ENCODE measurements around the gene SPTBN4. TPM values are rescaled to one million over a fixed set of nuclear protein-coding genes. Genes with fewer than 3 reads are reported as not detected.
A peak's percentile ranks its signal among the peaks of the same experiment; 100 is the strongest.

SPTBN4 gene
- total and polyA plus RNA-seq, 2 donors (not counting 1 experiment from before 2014, with no cell fraction given), result 0.03 to 0.67 TPM

DNA sequence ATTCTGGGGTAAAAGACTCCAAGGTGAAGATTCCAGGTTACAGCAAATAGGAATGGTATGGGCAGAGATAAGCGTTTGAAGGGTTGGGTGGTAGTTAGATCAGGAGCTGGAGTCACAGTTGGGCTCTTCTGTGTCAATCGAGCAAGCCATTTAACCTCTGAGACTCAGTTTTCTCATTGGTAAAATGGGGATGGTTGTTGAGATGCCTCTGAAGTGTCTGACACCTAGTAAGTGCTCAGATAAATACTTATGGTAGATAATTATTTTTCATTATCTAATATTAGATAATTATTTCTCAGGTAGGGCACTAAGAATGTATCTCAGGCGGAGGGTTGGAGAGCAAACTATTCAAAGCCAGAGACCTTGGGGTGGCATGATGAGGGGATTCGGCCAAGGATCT, 142.2 kb downstream of the SPTBN4 start:
- no peaks in the 10 kb centered on the region for H3K36me3 ChIP-seq (replicated peaks in 1 of 2; ENCODE audit: control extremely low read depth in 1 of 2, control insufficient read depth in 1 of 2, extremely low read depth in 1 of 2, insufficient read depth in 2 of 2, low read length in 1 of 2)
- H3K79me2 ChIP-seq (ENCODE audit: control insufficient read depth, insufficient read depth, low read length), result no peaks in the 10 kb centered on the region
- DNase-seq, result no peak
- WGBS (ENCODE audit: insufficient coverage), result 56% methylated on average over 2 of the region's 4 CpGs
- H3K27ac Mint-ChIP-seq, result peak overlapping the region; percentile 98
- no peaks in the 10 kb centered on the region for H3K9me3 Mint-ChIP-seq (ENCODE audit: insufficient read depth)
- peak overlapping the region; percentile 95 for H3K4me2 ChIP-seq (replicated peaks; ENCODE audit: low read depth, low read length, poor library complexity, severe bottlenecking)
- no peaks in the 10 kb centered on the region for H3K27me3 Mint-ChIP-seq
- peaks cover 0 to 25% (median 0%) of the 10 kb centered on the region in 3 donors for H3K9me3 ChIP-seq (ENCODE audit: control extremely low read depth in 1 of 3, control insufficient read depth in 2 of 3, insufficient read depth in 1 of 3, low read length in 2 of 3)
- H3K9ac ChIP-seq (ENCODE audit: low read length), result peak overlapping the region; percentile 66
- no peak for TF ChIP-seq EZH2 (IDR thresholded peaks at IDR 0.05; ENCODE audit: borderline replicate concordance, insufficient read depth, low read depth, low read length, poor library complexity, severe bottlenecking)
- TF ChIP-seq, protein P1, sequence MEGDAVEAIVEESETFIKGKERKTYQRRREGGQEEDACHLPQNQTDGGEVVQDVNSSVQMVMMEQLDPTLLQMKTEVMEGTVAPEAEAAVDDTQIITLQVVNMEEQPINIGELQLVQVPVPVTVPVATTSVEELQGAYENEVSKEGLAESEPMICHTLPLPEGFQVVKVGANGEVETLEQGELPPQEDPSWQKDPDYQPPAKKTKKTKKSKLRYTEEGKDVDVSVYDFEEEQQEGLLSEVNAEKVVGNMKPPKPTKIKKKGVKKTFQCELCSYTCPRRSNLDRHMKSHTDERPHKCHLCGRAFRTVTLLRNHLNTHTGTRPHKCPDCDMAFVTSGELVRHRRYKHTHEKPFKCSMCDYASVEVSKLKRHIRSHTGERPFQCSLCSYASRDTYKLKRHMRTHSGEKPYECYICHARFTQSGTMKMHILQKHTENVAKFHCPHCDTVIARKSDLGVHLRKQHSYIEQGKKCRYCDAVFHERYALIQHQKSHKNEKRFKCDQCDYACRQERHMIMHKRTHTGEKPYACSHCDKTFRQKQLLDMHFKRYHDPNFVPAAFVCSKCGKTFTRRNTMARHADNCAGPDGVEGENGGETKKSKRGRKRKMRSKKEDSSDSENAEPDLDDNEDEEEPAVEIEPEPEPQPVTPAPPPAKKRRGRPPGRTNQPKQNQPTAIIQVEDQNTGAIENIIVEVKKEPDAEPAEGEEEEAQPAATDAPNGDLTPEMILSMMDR (IDR thresholded peaks at IDR 0.05), result no peak
- H2AFZ ChIP-seq (ENCODE audit: insufficient read depth, low read depth, low read length, poor library complexity, severe bottlenecking), result peak overlapping the region; percentile 84
- intact Hi-C loops (cut with micrococcal nuclease), result no loop called here
- CTCF ChIA-PET, result interaction anchor here (0.7 to 2.4 kb wide), 6 partner anchors 10 to 654 kb away, joined by 3 to 15 read pairs (median 4); partner anchors contain the start of genes AKT2 and LTBP4
- peak overlapping the region in 3 of 5 experiments; percentile 57 to 72 (median 66) for H3K4me3 ChIP-seq (ENCODE audit: control extremely low read depth in 1 of 5, extremely low read depth in 1 of 5, insufficient read depth in 1 of 5, low read depth in 2 of 5, low read length in 4 of 5)
- H3K4me3 Mint-ChIP-seq, result peak overlapping the region; percentile 92
- H3K27ac ChIP-seq (ENCODE audit: low read length in 2 of 2), result peak overlapping the region; percentile 83 to 93
- H4K20me1 ChIP-seq (ENCODE audit: control insufficient read depth, insufficient read depth, low read length, poor library complexity, severe bottlenecking), result no peaks in the 10 kb centered on the region
- ATAC-seq (ENCODE audit: low read depth), result no peak
- H3K4me1 Mint-ChIP-seq, result peaks cover 58% of the 10 kb centered on the region
- H3K4me1 ChIP-seq (ENCODE audit: control insufficient read depth in 2 of 2, insufficient read depth in 2 of 2, low read length in 2 of 2), result peaks cover 42 to 58% of the 10 kb centered on the region in 2 donors
- peaks cover 0 to 4% (median 0%) of the 10 kb centered on the region in 4 experiments for H3K27me3 ChIP-seq (replicated peaks in 1 of 4; ENCODE audit: control extremely low read depth in 1 of 4, control insufficient read depth in 3 of 4, insufficient read depth in 4 of 4, low read length in 3 of 4)
- POLR2A ChIA-PET, result interaction anchor here (0.7 to 1.3 kb wide), 2 partner anchors 188 to 744 kb away, joined by 3 to 5 read pairs; no protein-coding TSS in a partner anchor

Data from B cell (primary cell).